ENCODE measurements around the gene GNPTG. TPM values are rescaled to one million over a fixed set of nuclear protein-coding genes. Genes with fewer than 3 reads are reported as not detected.
A peak's percentile ranks its signal among the peaks of the same experiment; 100 is the strongest.

The GNPTG gene
- total and polyA plus RNA-seq, 5 donors from 2014 or later: 43.2 to 51.3 (median 44.5) TPM

DNA sequence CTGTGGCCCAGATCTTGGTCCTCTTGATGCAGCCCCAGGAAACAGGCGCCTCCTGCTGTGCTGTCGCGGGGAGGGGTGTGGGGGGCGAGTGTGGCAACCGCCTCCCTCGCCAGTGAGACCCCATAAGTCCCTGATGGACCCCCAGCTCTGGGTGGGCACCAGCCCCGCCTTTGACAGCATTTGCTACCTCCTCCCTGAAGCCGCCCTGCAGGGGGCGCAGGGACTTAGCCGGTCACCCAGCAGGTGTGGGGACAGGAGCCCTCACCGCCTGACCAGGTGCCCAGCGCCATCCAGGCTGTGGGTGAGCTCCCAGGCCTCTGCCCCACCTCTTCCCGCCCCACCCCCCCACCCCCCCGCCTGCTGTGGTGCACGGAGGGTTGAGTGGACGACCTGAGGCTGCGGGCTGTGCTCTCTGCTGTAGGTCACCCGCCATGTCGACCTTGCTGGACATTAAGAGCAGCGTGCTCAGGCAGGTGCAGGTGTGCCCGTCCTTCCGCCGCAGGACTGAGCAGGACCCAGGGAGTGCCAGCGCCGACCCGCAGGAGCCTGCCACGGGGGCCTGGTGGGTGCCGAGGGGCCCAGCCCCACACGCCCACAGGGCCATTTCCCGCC lies 13.5 kb upstream of the GNPTG start:
- Mint-ChIP-seq H3K27me3 (peaks cover 27% of the 10 kb centered on the region), H3K27ac (no peak overlapping the region), H3K4me1 (peaks cover 0 to 16% (median 2%) of the 10 kb centered on the region in 4 donors), H3K4me3 (no peak overlapping the region), H3K36me3 (no peaks in the 10 kb centered on the region), H3K9me3 (no peaks in the 10 kb centered on the region)
- DNase-seq (no peak), ATAC-seq (ENCODE audit: low read depth in 2 of 2) (no peak)
- H3K9me3 ChIP-seq (ENCODE audit: control insufficient read depth in 2 of 2, low read length in 2 of 2): no peaks in the 10 kb centered on the region
- H3K36me3 ChIP-seq (ENCODE audit: control insufficient read depth, insufficient read depth, low read length): no peaks in the 10 kb centered on the region
- H3K27ac ChIP-seq (ENCODE audit: insufficient read depth, low read length, poor library complexity, severe bottlenecking): no peak overlapping the region
- H3K27me3 ChIP-seq (ENCODE audit: control insufficient read depth, insufficient read depth, low read length): no peaks in the 10 kb centered on the region
- H3K4me1 ChIP-seq (ENCODE audit: control insufficient read depth, insufficient read depth, low read length, poor library complexity, severe bottlenecking): peaks cover 32% of the 10 kb centered on the region
- H3K4me3 ChIP-seq (ENCODE audit: low read depth, low read length): no peak overlapping the region

DNA sequence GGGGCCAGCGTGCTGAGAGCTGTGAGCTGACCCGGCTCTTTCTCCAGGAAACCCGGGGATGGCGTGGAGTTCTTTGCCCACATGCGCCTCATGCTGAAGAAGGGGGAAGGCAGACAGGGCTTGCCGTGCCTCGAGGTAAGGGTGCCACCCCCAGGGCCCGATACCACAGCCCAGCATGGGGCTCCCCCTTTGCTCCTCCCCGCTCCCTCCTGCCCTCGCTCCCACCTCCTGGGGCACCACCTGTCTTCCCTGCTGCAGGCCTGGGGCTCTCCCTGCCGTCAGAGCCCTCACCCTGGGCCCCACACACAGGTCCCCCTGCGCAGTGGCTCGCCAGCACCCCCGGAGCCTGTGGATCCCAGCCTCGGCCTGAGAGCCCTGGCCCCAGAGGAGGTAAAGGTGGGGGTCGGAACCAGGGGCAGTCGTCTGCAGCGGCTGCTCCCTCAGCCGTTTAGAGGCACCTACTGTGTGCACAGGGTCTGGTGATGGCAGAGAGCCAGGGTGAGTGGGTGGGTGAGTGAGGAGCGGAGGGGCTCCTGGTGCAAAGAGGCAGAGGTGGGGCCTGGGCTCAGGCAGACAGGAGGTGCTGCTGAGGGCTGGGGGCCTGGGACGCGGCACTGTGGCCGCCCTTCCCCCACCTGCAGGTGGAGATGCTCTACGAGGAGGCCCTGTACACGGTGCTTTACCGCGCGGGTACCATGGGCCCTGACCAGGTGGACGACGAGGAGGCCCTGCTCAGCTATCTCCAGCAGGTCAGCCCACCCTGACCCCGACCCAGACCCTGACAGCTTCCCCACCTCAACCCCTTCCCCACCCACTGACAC lies 12.7 kb upstream of the GNPTG start:
- Histone ChIP-seq H3K4me1 (ENCODE audit: control insufficient read depth, insufficient read depth, low read length, poor library complexity, severe bottlenecking) (peaks cover 28% of the 10 kb centered on the region), H3K9me3 (ENCODE audit: control insufficient read depth in 2 of 2, low read length in 2 of 2) (no peaks in the 10 kb centered on the region), H3K36me3 (ENCODE audit: control insufficient read depth, insufficient read depth, low read length) (no peaks in the 10 kb centered on the region), H3K4me3 (ENCODE audit: low read depth, low read length) (no peak overlapping the region), H3K27me3 (ENCODE audit: control insufficient read depth, insufficient read depth, low read length) (no peaks in the 10 kb centered on the region), H3K27ac (ENCODE audit: insufficient read depth, low read length, poor library complexity, severe bottlenecking) (no peak overlapping the region)
- Mint-ChIP-seq H3K27me3 (peaks cover 27% of the 10 kb centered on the region), H3K36me3 (no peaks in the 10 kb centered on the region), H3K4me1 (peaks cover 0 to 18% (median 3%) of the 10 kb centered on the region in 4 donors), H3K27ac (no peak overlapping the region), H3K9me3 (no peaks in the 10 kb centered on the region), H3K4me3 (no peak overlapping the region)
- DNase-seq (no peak), ATAC-seq (ENCODE audit: low read depth in 2 of 2) (no peak)

DNA sequence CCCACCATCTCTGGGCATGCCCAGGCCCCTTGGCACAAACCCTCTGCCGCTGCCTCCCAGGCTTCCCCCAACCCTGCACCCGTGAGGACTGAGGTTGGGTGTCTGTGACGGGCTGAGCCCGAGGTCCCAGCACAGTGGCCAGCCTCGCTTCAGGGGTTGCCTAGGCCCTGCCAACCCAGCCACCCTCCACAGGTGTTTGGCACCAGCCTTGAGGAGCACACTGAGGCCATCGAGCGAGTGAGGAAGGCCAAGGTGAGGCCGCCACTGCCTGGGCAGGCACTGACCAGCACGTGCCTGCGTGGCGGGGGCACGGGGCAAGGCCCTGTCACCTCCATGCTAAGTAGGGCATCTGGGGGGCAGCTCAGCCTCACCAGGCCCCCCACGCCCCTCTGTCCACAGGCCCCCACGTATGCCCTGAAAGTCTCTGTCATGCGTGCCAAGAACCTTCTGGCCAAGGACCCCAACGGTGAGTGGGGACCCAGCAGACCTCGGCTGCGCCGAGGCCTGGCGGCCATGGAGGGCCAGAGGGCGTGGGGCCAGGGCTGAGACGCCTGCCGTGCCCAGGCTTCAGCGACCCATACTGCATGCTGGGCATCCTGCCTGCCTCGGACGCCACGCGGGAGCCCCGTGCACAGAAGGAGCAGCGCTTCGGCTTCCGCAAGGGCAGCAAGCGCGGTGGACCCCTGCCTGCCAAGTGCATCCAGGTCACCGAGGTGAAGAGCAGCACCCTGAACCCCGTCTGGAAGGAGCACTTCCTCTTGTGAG lies 10.8 kb upstream of the GNPTG start:
- Mint-ChIP-seq H3K36me3 (no peaks in the 10 kb centered on the region), H3K27me3 (peaks cover 13% of the 10 kb centered on the region), H3K27ac (no peak overlapping the region), H3K9me3 (no peaks in the 10 kb centered on the region), H3K4me1 (peaks cover 0 to 16% (median 3%) of the 10 kb centered on the region in 4 donors), H3K4me3 (no peak overlapping the region)
- no peaks in the 10 kb centered on the region for H3K27me3 ChIP-seq (ENCODE audit: control insufficient read depth, insufficient read depth, low read length)
- no peaks in the 10 kb centered on the region for H3K9me3 ChIP-seq (ENCODE audit: control insufficient read depth in 2 of 2, low read length in 2 of 2)
- ATAC-seq (ENCODE audit: low read depth in 2 of 2): no peak
- no peaks in the 10 kb centered on the region for H3K36me3 ChIP-seq (ENCODE audit: control insufficient read depth, insufficient read depth, low read length)
- no peak overlapping the region for H3K27ac ChIP-seq (ENCODE audit: insufficient read depth, low read length, poor library complexity, severe bottlenecking)
- H3K4me3 ChIP-seq (ENCODE audit: low read depth, low read length): no peak overlapping the region
- H3K4me1 ChIP-seq (ENCODE audit: control insufficient read depth, insufficient read depth, low read length, poor library complexity, severe bottlenecking): peaks cover 23% of the 10 kb centered on the region
- no peak for DNase-seq

DNA sequence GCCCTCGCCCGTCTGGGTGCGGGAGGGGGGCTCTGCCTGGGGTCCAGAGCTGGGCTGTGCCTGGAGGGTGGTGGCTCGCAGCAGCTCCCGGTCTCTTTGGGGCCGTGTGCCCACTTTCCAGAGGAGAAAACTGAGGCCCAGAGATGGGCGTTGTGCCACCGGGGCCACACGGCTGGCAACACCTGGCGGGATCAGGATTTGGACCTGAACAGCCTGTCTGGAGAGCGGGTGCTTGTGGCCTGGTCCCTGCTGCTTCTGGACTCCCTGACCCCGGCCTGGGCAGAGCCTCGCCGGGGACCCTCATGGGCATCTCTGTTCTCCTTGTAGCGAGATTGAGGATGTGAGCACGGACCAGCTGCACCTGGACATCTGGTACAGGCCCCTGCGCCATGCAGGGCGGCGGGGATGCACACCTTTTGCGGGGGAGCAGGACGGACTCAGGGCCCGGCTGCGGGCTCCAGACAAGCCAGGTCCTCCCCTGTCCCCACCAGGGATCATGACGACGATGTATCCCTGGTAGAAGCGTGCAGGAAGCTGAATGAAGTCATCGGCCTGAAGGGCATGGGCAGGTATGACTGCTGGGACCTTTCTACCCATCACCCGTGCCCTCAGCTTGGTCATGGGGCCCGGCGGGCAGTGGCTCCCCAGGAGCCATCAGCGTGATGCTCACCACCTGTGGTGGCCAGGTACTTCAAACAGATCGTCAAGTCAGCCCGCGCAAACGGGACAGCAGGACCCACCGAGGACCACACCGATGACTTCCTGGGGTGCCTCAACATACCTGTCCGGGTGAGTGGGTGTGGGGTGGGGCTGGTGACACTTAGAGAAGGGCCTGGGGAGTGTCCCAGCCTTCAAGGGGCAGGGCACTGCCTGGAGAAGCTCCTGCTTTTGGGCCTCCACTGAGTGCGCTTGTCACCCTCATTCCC lies 10.0 kb upstream of the GNPTG start:
- Histone ChIP-seq H3K9me3 (ENCODE audit: control insufficient read depth in 2 of 2, low read length in 2 of 2) (no peaks in the 10 kb centered on the region), H3K27me3 (ENCODE audit: control insufficient read depth, insufficient read depth, low read length) (no peaks in the 10 kb centered on the region), H3K4me1 (ENCODE audit: control insufficient read depth, insufficient read depth, low read length, poor library complexity, severe bottlenecking) (peaks cover 23% of the 10 kb centered on the region), H3K27ac (ENCODE audit: insufficient read depth, low read length, poor library complexity, severe bottlenecking) (no peak overlapping the region), H3K36me3 (ENCODE audit: control insufficient read depth, insufficient read depth, low read length) (no peaks in the 10 kb centered on the region), H3K4me3 (ENCODE audit: low read depth, low read length) (peak overlapping the region; percentile 32)
- Mint-ChIP-seq H3K4me3 (peak overlapping the region in 2 of 4 donors; percentile 80), H3K4me1 (peaks cover 0 to 16% (median 3%) of the 10 kb centered on the region in 4 donors), H3K9me3 (no peaks in the 10 kb centered on the region), H3K27ac (no peak overlapping the region), H3K27me3 (peaks cover 5% of the 10 kb centered on the region), H3K36me3 (no peaks in the 10 kb centered on the region)
- DNase-seq (no peak), ATAC-seq (ENCODE audit: low read depth in 2 of 2) (no peak)

DNA sequence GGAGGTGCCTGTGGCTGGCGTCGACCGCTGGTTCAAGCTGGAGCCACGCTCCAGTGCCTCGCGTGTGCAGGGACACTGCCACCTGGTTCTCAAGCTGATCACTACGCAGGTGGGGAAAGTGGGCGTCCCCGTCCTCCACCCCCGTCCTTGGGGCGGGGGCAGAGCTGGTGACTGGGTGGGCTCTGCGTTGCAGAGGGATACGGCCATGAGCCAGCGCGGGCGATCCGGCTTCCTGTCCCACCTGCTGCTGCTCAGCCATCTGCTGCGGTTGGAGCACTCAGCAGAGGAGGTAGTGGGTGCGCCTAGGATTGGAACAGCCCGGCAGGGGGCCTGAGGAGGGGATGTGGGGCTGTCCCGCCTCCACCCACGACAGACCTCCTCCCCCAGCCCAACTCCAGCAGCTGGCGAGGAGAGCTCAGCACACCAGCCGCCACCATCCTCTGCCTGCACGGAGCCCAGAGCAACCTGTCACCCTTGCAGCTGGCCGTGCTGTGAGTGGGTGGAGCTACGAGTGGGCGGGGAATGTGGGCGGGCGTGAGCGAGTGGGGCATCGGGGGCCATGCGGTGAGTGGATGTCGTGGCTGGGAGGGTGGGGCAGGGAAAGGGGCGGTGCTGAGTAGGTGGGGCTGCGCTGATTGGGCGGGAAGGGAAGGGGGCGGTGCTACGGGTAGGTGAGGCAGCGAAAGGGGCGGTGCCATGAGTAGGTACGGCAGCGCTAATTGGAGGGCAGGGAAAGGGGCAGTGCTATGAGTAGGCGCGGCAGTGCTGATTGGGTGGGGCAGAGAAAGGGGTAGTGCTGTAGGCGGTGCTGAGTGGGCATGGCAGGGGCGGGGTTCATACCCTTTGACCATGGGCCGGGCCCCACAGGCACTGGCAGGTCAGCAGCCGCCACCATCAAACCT lies 9.0 kb upstream of the GNPTG start:
- no peaks in the 10 kb centered on the region for H3K27me3 ChIP-seq (ENCODE audit: control insufficient read depth, insufficient read depth, low read length)
- H3K4me3 Mint-ChIP-seq: peak overlapping the region; percentile 63 to 80 (median 72)
- H3K9me3 Mint-ChIP-seq: no peaks in the 10 kb centered on the region
- H3K27ac ChIP-seq (ENCODE audit: insufficient read depth, low read length, poor library complexity, severe bottlenecking): peak overlapping the region; percentile 5
- DNase-seq (peak; percentile 94 to 97 (median 95)), ATAC-seq (ENCODE audit: low read depth in 2 of 2) (peak; percentile 83 to 86)
- H3K4me1 ChIP-seq (ENCODE audit: control insufficient read depth, insufficient read depth, low read length, poor library complexity, severe bottlenecking): peaks cover 23% of the 10 kb centered on the region
- H3K36me3 ChIP-seq (ENCODE audit: control insufficient read depth, insufficient read depth, low read length): no peaks in the 10 kb centered on the region
- H3K4me1 Mint-ChIP-seq: peaks cover 0 to 16% (median 3%) of the 10 kb centered on the region in 4 donors
- H3K9me3 ChIP-seq (ENCODE audit: control insufficient read depth in 2 of 2, low read length in 2 of 2): no peaks in the 10 kb centered on the region
- peak overlapping the region in 2 of 3 donors; percentile 60 to 75 for H3K27ac Mint-ChIP-seq
- H3K27me3 Mint-ChIP-seq: no peaks in the 10 kb centered on the region
- H3K4me3 ChIP-seq (ENCODE audit: low read depth, low read length): peak overlapping the region; percentile 32
- H3K36me3 Mint-ChIP-seq: no peaks in the 10 kb centered on the region

DNA sequence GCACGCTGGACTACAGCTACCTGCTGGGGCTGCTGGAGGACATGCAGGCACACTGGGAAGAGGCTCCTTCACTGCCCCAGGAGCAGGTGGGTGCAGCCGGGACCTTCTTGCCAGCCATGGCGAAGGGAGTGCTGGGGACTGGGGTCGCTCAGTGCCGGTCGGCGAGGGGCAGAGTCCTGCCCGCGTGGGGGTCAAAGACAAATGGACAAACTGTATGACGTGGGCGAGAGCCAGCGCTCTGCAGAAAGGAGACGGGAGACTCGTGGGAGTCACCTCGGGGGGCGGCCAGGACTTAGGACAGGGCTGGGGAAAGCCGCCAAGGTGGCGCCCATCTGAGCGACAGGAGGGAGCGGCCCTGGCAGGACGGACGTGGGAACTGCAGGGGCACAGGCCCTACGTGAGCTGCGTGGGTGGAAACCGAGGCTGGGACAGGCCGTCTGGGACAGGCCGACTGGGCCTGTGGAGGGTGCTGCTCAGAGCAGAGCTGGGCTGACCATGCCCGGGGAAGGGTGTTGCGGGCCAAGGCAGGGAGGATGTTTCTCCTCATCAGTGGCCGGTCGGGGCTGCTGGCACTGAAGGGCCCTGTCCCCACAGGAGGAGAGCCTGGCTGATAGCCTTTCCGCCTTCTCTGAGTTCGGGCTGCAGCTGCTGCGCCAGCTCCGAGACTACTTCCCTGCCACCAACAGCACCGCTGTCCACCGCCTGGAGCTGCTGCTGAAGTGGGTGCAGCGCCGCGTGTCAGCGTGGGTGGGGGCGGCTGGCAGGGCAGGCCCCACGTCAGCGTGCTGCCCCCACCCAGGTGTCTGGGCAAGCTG lies 8.1 kb upstream of the GNPTG start:
- H3K9me3 ChIP-seq (ENCODE audit: control insufficient read depth in 2 of 2, low read length in 2 of 2): no peaks in the 10 kb centered on the region
- H3K36me3 Mint-ChIP-seq: no peaks in the 10 kb centered on the region
- peaks cover 20% of the 10 kb centered on the region for H3K4me1 ChIP-seq (ENCODE audit: control insufficient read depth, insufficient read depth, low read length, poor library complexity, severe bottlenecking)
- no peaks in the 10 kb centered on the region for H3K27me3 Mint-ChIP-seq
- no peak overlapping the region for H3K4me3 ChIP-seq (ENCODE audit: low read depth, low read length)
- H3K27me3 ChIP-seq (ENCODE audit: control insufficient read depth, insufficient read depth, low read length): no peaks in the 10 kb centered on the region
- H3K4me1 Mint-ChIP-seq: peaks cover 0 to 16% (median 3%) of the 10 kb centered on the region in 4 donors
- no peak overlapping the region for H3K27ac ChIP-seq (ENCODE audit: insufficient read depth, low read length, poor library complexity, severe bottlenecking)
- peak overlapping the region; percentile 53 to 75 (median 60) for H3K27ac Mint-ChIP-seq
- ATAC-seq (ENCODE audit: low read depth in 2 of 2): no peak
- DNase-seq: no peak
- H3K36me3 ChIP-seq (ENCODE audit: control insufficient read depth, insufficient read depth, low read length): peaks cover 2% of the 10 kb centered on the region
- no peaks in the 10 kb centered on the region for H3K9me3 Mint-ChIP-seq
- peak overlapping the region; percentile 63 to 80 (median 72) for H3K4me3 Mint-ChIP-seq
